Activated CD4-positive, alpha-beta T cell treated with anti-CD3 and anti-CD28 coated beads for 24 hours (primary cell): Measurements from ENCODE around the gene ARHGAP31.
"Not testable (repeated sequence)": the region's sequence is repeated elsewhere in the genome, so short reads cannot be mapped to it uniquely, and the experiment has no call there.

Experiments used
- DNase-seq, 2 donors: peaks; one replicate each; pipeline ENCODE4 v3.0.0-alpha.2; 2020; ENCODE audit warnings: low read depth in 2 of 2

The ARHGAP31 gene

GRCh38 chr3:119319311-119319710 lies 25.1 kb downstream of the ARHGAP31 start:
- DNase-seq: no peak

GRCh38 chr3:119320785-119321184 lies 26.6 kb downstream of the ARHGAP31 start:
- DNase-seq: not testable (repeated sequence)

- DNase-seq: no peak
These were observed 28.0 kb downstream of the ARHGAP31 start for GRCh38 chr3:119322021-119322834.

GRCh38 chr3:119322835-119323722 lies 28.9 kb downstream of the ARHGAP31 start:
- peak; percentile 88 to 91 for DNase-seq

- no peak for DNase-seq
These were observed 29.5 kb downstream of the ARHGAP31 start for GRCh38 chr3:119323723-119324085.

- no peak for DNase-seq
These were observed 30.7 kb downstream of the ARHGAP31 start for GRCh38 chr3:119324899-119325298.

GRCh38 chr3:119326976-119327375 lies 32.8 kb downstream of the ARHGAP31 start:
- DNase-seq: no peak

GRCh38 chr3:119329551-119329950 lies 35.4 kb downstream of the ARHGAP31 start:
- no peak for DNase-seq

- no peak for DNase-seq
These were observed 36.0 kb downstream of the ARHGAP31 start for GRCh38 chr3:119330181-119330580.

GRCh38 chr3:119330858-119331257 lies 36.7 kb downstream of the ARHGAP31 start:
- DNase-seq: no peak

- DNase-seq: no peak
These were observed 37.5 kb downstream of the ARHGAP31 start for GRCh38 chr3:119331661-119332060.

GRCh38 chr3:119333773-119334509 lies 39.8 kb downstream of the ARHGAP31 start:
- no peak for DNase-seq

- DNase-seq: no peak
These were observed 42.6 kb downstream of the ARHGAP31 start for GRCh38 chr3:119336823-119337222.

GRCh38 chr3:119337407-119337806 lies 43.2 kb downstream of the ARHGAP31 start:
- DNase-seq: not testable (repeated sequence)

- DNase-seq: no peak
These were observed 44.6 kb downstream of the ARHGAP31 start for GRCh38 chr3:119338754-119339153.

GRCh38 chr3:119340014-119340413 lies 45.8 kb downstream of the ARHGAP31 start:
- DNase-seq: no peak

GRCh38 chr3:119340446-119340845 lies 46.3 kb downstream of the ARHGAP31 start:
- no peak for DNase-seq

GRCh38 chr3:119342176-119342575 lies 48.0 kb downstream of the ARHGAP31 start:
- no peak for DNase-seq

GRCh38 chr3:119343719-119344118 lies 49.5 kb downstream of the ARHGAP31 start:
- DNase-seq: no peak

- DNase-seq: no peak
These were observed 51.9 kb downstream of the ARHGAP31 start for GRCh38 chr3:119346076-119346496.

GRCh38 chr3:119347036-119347435 lies 52.9 kb downstream of the ARHGAP31 start:
- no peak for DNase-seq
